ENCODE results near the gene USP24.
"Not testable (repeated sequence)": the region's sequence is repeated elsewhere in the genome, so short reads cannot be mapped to it uniquely, and the experiment has no call there.

USP24 gene

DNA sequence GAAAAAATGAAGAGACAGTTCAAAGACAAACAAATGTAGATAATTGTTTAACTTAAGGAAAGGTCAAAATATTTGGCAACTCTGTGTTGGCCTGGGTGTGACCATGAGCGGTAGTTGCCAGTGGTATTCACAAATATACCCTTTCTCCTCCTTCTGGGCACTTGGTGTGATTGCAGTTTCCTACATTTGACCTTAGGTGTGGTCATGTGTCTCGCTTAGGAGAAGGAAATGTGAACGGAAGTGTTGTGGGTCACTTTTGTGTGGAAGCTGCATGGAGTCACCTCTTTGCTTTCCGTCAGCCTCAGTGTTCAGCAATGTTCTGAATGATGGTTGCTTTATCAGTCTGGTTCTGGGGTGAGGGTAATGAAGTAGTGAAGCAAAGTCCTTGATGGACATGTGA lies 179.3 kb downstream of the USP24 start:
- Histone ChIP-seq H3K4me3 (ENCODE audit: low read length, poor library complexity, severe bottlenecking) (no peak overlapping the region), H3K4me1 (ENCODE audit: insufficient read depth, low read length, poor library complexity, severe bottlenecking) (no peaks in the 10 kb centered on the region), H3K27me3 (ENCODE audit: insufficient read depth, low read length, poor library complexity, severe bottlenecking) (no peaks in the 10 kb centered on the region), H3K9ac (ENCODE audit: low read depth, low read length, poor library complexity, severe bottlenecking) (no peak overlapping the region), H3K79me2 (ENCODE audit: insufficient read depth, low read length) (no peaks in the 10 kb centered on the region), H3K36me3 (ENCODE audit: insufficient read depth, low read length) (no peaks in the 10 kb centered on the region), H3K9me3 (ENCODE audit: insufficient read depth, low read depth, low read length) (no peaks in the 10 kb centered on the region), H4K20me1 (ENCODE audit: insufficient read depth, low read length, poor library complexity, severe bottlenecking) (no peaks in the 10 kb centered on the region), H3K9me2 (replicated peaks; ENCODE audit: low read depth, low read length) (no peaks in the 10 kb centered on the region), H2AFZ (ENCODE audit: low read length) (no peak overlapping the region), H3K4me2 (ENCODE audit: low read depth, low read length, poor library complexity, severe bottlenecking) (no peak overlapping the region), H3F3A (ENCODE audit: low read depth) (no peaks in the 10 kb centered on the region)
- no peak for TF ChIP-seq EZH2phosphoT487 (IDR thresholded peaks at IDR 0.05; ENCODE audit: borderline replicate concordance)
- TF ChIP-seq, protein P1, sequence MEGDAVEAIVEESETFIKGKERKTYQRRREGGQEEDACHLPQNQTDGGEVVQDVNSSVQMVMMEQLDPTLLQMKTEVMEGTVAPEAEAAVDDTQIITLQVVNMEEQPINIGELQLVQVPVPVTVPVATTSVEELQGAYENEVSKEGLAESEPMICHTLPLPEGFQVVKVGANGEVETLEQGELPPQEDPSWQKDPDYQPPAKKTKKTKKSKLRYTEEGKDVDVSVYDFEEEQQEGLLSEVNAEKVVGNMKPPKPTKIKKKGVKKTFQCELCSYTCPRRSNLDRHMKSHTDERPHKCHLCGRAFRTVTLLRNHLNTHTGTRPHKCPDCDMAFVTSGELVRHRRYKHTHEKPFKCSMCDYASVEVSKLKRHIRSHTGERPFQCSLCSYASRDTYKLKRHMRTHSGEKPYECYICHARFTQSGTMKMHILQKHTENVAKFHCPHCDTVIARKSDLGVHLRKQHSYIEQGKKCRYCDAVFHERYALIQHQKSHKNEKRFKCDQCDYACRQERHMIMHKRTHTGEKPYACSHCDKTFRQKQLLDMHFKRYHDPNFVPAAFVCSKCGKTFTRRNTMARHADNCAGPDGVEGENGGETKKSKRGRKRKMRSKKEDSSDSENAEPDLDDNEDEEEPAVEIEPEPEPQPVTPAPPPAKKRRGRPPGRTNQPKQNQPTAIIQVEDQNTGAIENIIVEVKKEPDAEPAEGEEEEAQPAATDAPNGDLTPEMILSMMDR (conservative IDR thresholded peaks at IDR 0.05; ENCODE audit: low read length) = no peak

DNA sequence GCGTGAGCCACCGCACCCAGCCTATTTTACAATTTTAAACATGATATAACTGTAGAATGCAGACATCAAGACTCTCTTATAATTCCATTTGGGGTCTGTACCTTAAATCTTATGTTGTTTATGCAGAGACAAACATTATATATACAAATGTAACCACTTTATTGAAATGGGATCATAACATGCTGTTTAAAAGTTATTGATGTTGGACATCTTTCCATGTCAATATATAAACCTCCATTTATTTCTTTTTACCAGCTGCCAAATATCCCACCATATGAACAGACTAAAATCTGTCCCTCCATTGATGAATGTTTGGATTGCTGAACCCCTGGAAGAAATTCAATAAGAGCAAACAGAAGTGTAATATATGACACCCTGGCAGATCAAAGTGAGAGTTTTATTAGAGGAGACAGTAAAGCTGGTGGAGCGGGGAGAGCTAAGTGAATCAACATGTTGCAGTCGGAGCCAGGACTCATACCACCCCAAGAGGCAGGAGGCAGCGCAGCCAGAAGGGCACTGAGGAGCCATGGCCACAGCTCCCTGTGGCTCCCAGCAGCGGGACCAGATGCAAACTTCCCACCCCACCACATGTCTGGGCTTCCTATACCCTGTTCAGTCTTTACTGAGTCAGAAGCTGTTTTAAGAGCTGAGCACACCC lies 180.6 kb downstream of the USP24 start:
- no peak overlapping the region for H3K4me3 ChIP-seq (ENCODE audit: low read length, poor library complexity, severe bottlenecking)
- TF ChIP-seq EZH2phosphoT487 (IDR thresholded peaks at IDR 0.05; ENCODE audit: borderline replicate concordance) = no peak
- TF ChIP-seq, protein P1 (conservative IDR thresholded peaks at IDR 0.05; ENCODE audit: low read length) = no peak
- H3K4me1 ChIP-seq (ENCODE audit: insufficient read depth, low read length, poor library complexity, severe bottlenecking) = no peaks in the 10 kb centered on the region
- no peaks in the 10 kb centered on the region for H3K9me2 ChIP-seq (replicated peaks; ENCODE audit: low read depth, low read length)
- no peaks in the 10 kb centered on the region for H3K27me3 ChIP-seq (ENCODE audit: insufficient read depth, low read length, poor library complexity, severe bottlenecking)
- no peaks in the 10 kb centered on the region for H3K36me3 ChIP-seq (ENCODE audit: insufficient read depth, low read length)
- no peak overlapping the region for H2AFZ ChIP-seq (ENCODE audit: low read length)
- no peaks in the 10 kb centered on the region for H3F3A ChIP-seq (ENCODE audit: low read depth)
- H3K9ac ChIP-seq (ENCODE audit: low read depth, low read length, poor library complexity, severe bottlenecking) = no peak overlapping the region
- no peaks in the 10 kb centered on the region for H3K79me2 ChIP-seq (ENCODE audit: insufficient read depth, low read length)
- no peaks in the 10 kb centered on the region for H3K9me3 ChIP-seq (ENCODE audit: insufficient read depth, low read depth, low read length)
- no peaks in the 10 kb centered on the region for H4K20me1 ChIP-seq (ENCODE audit: insufficient read depth, low read length, poor library complexity, severe bottlenecking)
- no peak overlapping the region for H3K4me2 ChIP-seq (ENCODE audit: low read depth, low read length, poor library complexity, severe bottlenecking)

- no peaks in the 10 kb centered on the region for H3K9me3 ChIP-seq (ENCODE audit: insufficient read depth, low read depth, low read length)
- no peaks in the 10 kb centered on the region for H3K27me3 ChIP-seq (ENCODE audit: insufficient read depth, low read length, poor library complexity, severe bottlenecking)
- H3F3A ChIP-seq (ENCODE audit: low read depth) = no peaks in the 10 kb centered on the region
- no peaks in the 10 kb centered on the region for H4K20me1 ChIP-seq (ENCODE audit: insufficient read depth, low read length, poor library complexity, severe bottlenecking)
- H3K4me3 ChIP-seq (ENCODE audit: low read length, poor library complexity, severe bottlenecking) = no peak overlapping the region
- TF ChIP-seq EZH2phosphoT487 (IDR thresholded peaks at IDR 0.05; ENCODE audit: borderline replicate concordance) = no peak
- TF ChIP-seq, protein P1 (conservative IDR thresholded peaks at IDR 0.05; ENCODE audit: low read length) = no peak
- H2AFZ ChIP-seq (ENCODE audit: low read length) = no peak overlapping the region
- no peak overlapping the region for H3K4me2 ChIP-seq (ENCODE audit: low read depth, low read length, poor library complexity, severe bottlenecking)
- no peaks in the 10 kb centered on the region for H3K9me2 ChIP-seq (replicated peaks; ENCODE audit: low read depth, low read length)
- H3K9ac ChIP-seq (ENCODE audit: low read depth, low read length, poor library complexity, severe bottlenecking) = no peak overlapping the region
- H3K36me3 ChIP-seq (ENCODE audit: insufficient read depth, low read length) = no peaks in the 10 kb centered on the region
- H3K79me2 ChIP-seq (ENCODE audit: insufficient read depth, low read length) = no peaks in the 10 kb centered on the region
- H3K4me1 ChIP-seq (ENCODE audit: insufficient read depth, low read length, poor library complexity, severe bottlenecking) = no peaks in the 10 kb centered on the region
These were observed 181.9 kb downstream of the USP24 start for GRCh38 chr1:55033265-55033614.

GRCh38 chr1:55031098-55031497 lies 184.1 kb downstream of the USP24 start:
- H3K9ac ChIP-seq (ENCODE audit: low read depth, low read length, poor library complexity, severe bottlenecking); H3F3A ChIP-seq (ENCODE audit: low read depth); H3K4me3 ChIP-seq (ENCODE audit: low read length, poor library complexity, severe bottlenecking); H2AFZ ChIP-seq (ENCODE audit: low read length); H3K9me3 ChIP-seq (ENCODE audit: insufficient read depth, low read depth, low read length); H3K79me2 ChIP-seq (ENCODE audit: insufficient read depth, low read length); H3K36me3 ChIP-seq (ENCODE audit: insufficient read depth, low read length); H3K9me2 ChIP-seq (replicated peaks; ENCODE audit: low read depth, low read length); H3K4me2 ChIP-seq (ENCODE audit: low read depth, low read length, poor library complexity, severe bottlenecking); H4K20me1 ChIP-seq (ENCODE audit: insufficient read depth, low read length, poor library complexity, severe bottlenecking); H3K4me1 ChIP-seq (ENCODE audit: insufficient read depth, low read length, poor library complexity, severe bottlenecking); H3K27me3 ChIP-seq (ENCODE audit: insufficient read depth, low read length, poor library complexity, severe bottlenecking): not testable (repeated sequence)

DNA sequence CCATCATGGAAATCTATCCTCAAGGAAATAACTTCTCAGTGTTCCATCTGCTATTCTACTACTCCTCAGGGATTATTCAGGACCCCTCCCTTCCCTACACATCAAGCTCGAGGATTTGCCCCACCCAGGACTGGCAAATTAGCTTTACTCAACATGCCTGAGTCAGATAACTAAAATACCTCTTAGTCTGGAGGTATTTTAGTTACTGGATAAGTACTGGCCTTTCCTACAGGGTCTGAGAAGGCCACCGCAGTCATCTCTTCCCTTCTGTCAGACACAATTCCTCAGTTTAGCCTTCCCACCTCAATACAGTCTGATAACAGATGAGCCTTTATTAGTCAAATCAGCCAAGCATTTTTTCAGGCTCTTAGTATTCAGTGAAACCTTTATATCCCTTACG lies 188.5 kb downstream of the USP24 start:
- not testable (repeated sequence) for H3K4me1 ChIP-seq (ENCODE audit: insufficient read depth, low read length, poor library complexity, severe bottlenecking); H3K27me3 ChIP-seq (ENCODE audit: insufficient read depth, low read length, poor library complexity, severe bottlenecking); H4K20me1 ChIP-seq (ENCODE audit: insufficient read depth, low read length, poor library complexity, severe bottlenecking); H3K79me2 ChIP-seq (ENCODE audit: insufficient read depth, low read length); H2AFZ ChIP-seq (ENCODE audit: low read length); H3F3A ChIP-seq (ENCODE audit: low read depth); H3K9me3 ChIP-seq (ENCODE audit: insufficient read depth, low read depth, low read length); H3K4me2 ChIP-seq (ENCODE audit: low read depth, low read length, poor library complexity, severe bottlenecking); H3K9me2 ChIP-seq (replicated peaks; ENCODE audit: low read depth, low read length); H3K4me3 ChIP-seq (ENCODE audit: low read length, poor library complexity, severe bottlenecking); H3K9ac ChIP-seq (ENCODE audit: low read depth, low read length, poor library complexity, severe bottlenecking); H3K36me3 ChIP-seq (ENCODE audit: insufficient read depth, low read length)
